GM21717 (cell line): ENCODE data around the gene PCDHGA7.
"Not testable (repeated sequence)": the region's sequence is repeated elsewhere in the genome, so short reads cannot be mapped to it uniquely, and the experiment has no call there.

Experiments used
- ATAC-seq: cut with Tn5 transposase; IDR thresholded peaks from one replicate; pipeline ENCODE4 v1.9.1; 2021; ENCODE audit warnings: mild to moderate bottlenecking, moderate library complexity; ENCODE audit not compliant: unreplicated experiment

Gene PCDHGA7

DNA sequence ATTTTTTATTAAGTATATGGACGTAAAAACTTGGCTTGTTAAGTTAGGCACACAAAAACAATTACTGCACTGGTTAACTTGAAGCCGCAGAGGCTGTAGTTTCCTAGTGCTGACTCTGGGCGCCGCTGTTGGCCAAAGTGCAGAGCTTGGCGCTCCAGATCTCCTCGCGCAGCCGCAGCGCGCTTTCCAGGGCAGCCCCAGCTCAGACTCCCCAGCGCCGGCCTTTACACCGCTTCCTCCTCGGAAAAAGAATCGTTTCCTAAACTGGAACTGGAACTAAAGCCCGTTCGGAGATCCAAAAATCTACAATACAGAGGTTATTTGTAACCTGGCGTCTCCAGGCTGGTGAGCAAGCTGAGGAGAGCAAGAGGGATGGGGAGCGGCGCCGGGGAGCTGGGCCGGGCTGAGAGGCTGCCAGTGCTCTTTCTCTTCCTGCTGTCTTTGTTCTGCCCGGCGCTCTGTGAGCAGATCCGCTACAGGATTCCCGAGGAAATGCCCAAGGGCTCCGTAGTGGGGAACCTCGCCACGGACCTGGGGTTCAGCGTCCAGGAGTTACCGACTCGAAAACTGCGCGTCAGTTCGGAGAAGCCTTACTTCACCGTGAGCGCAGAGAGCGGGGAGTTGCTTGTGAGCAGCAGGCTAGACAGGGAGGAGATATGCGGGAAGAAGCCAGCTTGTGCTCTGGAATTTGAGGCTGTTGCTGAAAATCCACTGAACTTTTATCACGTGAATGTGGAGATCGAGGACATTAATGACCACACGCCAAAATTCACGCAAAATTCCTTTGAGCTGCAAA lies 15.4 kb downstream of the PCDHGA7 start, which contains the start of gene PCDHGB5:
Gene PCDHGB5 (plus strand): TSS at position 192 of the 796 bp plus-strand sequence. CDS start 181 bp downstream, at position 373.
- peak; percentile 96 for ATAC-seq

DNA sequence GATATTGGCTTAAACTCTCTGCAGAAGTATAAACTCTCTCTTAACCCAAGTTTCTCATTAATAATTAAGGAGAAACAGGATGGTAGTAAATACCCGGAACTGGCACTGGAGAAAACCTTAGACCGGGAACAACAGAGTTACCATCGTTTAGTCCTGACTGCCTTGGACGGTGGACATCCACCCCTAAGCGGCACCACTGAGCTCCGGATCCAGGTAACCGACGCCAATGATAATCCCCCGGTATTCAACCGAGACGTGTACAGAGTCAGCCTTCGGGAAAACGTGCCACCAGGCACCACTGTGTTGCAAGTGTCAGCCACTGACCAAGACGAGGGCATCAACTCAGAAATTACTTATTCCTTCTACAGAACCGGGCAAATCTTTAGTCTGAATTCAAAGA lies 16.1 kb downstream of the PCDHGA7 start:
- ATAC-seq, result no peak

DNA sequence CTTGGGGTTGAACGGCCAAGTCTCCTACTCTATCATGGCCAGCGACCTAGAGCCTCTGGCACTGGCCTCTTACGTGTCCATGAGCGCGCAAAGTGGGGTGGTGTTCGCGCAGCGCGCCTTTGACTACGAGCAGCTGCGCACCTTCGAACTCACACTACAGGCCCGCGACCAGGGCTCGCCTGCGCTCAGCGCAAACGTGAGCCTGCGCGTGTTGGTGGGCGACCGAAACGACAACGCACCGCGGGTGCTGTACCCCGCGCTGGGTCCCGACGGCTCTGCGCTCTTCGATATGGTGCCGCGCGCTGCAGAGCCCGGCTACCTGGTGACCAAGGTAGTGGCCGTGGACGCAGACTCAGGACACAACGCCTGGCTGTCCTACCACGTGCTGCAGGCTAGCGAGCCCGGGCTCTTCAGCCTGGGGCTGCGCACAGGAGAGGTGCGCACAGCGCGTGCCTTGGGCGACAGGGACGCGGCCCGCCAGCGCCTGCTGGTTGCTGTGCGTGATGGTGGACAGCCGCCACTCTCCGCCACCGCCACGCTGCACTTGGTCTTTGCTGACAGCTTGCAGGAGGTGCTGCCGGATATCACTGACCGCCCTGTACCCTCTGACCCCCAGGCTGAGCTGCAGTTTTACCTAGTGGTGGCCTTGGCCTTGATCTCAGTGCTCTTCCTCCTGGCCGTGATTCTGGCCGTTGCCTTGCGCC lies 17.2 kb downstream of the PCDHGA7 start:
- no peak for ATAC-seq

DNA sequence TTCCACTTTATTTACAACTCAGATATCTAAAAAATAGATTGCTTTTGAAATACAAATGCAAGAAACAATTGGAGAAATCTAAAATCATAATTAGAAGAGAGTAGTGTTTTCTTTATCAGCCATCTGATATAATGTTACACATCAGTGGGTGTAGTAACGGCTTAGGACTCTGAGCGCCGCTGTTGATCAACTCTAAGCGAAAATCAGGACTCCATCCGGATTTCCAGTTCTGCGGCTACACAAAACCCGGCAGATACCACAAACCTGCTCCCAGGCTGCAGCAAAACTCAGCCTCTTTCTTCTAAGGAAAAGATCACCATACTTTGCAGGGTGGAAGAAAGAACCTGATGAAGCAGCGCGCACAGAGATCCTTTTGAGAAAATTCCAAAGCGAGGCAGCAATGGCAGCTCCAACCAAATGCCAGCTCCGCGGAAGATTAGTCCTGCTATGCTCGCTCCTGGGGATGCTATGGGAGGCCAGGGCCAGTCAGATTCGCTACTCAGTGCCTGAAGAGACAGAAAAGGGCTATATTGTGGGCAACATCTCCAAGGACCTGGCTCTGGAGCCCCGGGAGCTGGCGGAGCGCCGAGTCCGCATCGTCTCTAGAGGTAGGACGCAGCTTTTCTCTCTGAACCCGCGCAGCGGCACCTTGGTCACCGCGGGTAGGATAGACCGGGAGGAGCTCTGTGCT lies 20.2 kb downstream of the PCDHGA7 start, which contains the start of gene PCDHGA9:
Gene PCDHGA9 (plus strand): TSS at position 226 of the 691 bp plus-strand sequence. CDS start 175 bp downstream, at position 401.
- no peak for ATAC-seq

DNA sequence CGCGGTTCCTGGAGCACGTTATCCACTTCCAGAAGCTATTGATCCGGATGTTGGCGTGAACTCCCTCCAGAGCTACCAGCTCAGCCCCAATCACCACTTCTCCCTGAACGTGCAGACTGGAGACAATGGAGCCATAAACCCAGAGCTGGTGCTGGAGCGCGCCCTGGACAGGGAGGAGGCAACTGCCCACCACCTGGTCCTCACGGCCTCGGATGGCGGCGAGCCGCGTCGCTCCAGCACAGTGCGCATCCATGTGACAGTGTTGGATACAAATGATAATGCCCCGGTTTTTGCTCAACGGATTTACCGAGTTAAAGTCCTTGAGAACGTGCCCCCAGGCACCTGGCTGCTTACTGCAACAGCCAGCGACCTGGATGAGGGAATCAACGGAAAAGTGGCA lies 20.8 kb downstream of the PCDHGA7 start:
- ATAC-seq, result no peak

DNA sequence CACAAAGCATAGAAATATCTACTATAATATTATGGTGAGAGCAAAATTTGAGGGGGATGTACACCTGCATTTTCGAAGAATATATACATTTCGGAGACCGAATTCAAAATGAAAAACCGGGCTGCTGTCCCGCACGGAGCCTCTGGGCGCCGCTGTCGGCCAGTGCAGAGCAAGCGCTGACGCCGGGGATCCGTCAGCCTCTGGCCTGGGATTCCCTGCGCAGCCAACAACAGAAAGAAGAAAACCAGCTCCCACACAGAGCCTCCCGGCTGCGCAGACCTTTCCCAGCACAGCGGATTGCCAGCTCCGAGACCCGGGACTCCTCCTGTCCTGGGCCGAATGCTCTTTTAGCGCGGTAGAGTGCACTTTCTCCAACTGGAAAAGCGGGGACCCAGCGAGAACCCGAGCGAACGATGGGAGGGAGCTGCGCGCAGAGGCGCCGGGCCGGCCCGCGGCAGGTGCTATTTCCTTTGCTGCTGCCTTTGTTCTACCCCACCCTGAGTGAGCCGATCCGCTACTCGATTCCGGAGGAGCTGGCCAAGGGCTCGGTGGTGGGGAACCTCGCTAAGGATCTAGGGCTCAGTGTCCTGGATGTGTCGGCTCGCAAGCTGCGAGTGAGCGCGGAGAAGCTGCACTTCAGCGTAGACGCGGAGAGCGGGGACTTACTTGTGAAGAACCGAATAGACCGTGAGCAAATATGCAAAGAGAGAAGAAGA lies 25.4 kb downstream of the PCDHGA7 start, which contains the start of gene PCDHGB6:
Gene PCDHGB6 (plus strand): TSS at position 232 of the 716 bp plus-strand sequence. CDS start 182 bp downstream, at position 414.
- ATAC-seq, result not testable (repeated sequence)

DNA sequence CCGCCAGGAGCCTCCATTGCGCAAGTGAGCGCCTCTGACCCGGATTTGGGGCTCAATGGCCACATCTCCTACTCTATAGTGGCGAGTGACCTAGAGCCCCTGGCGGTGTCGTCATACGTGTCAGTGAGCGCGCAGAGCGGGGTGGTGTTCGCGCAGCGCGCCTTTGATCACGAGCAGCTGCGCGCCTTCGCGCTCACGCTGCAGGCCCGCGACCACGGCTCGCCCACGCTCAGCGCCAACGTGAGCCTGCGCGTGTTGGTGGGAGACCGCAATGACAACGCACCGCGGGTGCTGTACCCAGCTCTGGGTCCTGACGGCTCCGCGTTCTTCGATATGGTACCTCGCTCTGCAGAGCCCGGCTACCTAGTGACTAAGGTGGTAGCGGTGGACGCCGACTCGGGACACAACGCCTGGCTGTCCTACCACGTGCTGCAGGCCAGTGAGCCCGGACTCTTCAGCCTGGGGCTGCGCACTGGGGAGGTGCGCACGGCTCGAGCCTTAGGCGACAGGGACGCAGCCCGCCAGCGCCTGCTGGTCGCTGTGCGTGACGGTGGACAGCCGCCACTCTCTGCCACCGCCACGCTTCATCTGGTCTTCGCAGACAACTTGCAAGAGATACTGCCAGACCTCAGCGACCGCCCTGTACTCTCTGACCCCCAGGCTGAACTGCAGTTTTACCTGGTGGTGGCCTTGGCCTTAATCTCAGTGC lies 27.2 kb downstream of the PCDHGA7 start:
- ATAC-seq, result no peak

DNA sequence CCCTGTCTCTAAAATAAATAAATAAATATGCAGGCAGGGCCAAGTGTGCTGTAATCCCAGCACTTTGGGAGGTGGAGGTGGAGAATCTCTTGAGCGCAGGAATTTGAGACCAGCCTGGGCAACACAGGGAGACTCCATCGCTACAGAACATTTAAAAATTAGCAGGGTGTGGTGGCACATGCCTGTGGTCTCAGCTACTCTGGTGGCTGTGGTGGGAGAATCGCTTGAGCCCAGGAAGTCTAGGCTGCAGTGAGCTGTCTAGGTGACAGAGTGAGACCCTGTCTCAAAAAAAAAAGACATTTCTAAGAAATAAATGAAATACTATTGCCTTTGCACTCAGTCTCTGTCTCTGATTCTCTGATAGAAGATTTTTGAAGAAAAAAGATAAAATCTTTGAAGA lies 29.0 kb downstream of the PCDHGA7 start:
- ATAC-seq, result no peak

DNA sequence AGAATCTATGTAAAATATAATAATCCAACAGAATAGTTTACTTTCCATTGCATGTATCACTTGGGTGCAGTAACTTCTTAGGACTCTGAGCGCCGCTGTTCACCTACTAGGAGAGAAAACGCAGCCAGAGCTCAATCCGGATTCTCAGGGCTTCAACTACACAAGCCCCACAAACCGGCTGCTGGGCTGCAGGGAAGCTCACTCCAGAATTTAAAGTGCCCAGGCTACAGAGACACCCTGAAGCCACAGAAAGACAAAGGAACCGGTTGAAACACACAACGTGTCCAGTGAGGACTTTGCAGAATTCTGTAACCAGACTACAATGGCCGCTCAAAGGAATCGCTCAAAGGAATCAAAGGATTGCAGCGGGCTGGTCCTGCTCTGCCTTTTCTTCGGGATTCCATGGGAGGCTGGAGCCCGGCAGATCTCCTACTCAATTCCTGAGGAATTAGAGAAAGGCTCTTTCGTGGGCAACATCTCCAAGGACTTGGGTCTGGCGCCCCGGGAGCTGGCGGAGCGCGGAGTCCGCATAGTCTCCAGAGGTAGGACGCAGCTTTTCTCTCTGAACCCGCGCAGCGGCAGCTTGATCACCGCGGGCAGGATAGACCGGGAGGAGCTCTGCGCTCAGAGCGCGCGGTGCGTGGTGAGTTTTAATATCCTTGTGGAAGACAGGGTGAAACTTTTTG lies 30.5 kb downstream of the PCDHGA7 start, which contains the start of gene PCDHGA10:
Gene PCDHGA10 (plus strand): TSS at position 134 of the 686 bp plus-strand sequence. CDS start 189 bp downstream, at position 323.
- ATAC-seq, result peak; percentile 62

DNA sequence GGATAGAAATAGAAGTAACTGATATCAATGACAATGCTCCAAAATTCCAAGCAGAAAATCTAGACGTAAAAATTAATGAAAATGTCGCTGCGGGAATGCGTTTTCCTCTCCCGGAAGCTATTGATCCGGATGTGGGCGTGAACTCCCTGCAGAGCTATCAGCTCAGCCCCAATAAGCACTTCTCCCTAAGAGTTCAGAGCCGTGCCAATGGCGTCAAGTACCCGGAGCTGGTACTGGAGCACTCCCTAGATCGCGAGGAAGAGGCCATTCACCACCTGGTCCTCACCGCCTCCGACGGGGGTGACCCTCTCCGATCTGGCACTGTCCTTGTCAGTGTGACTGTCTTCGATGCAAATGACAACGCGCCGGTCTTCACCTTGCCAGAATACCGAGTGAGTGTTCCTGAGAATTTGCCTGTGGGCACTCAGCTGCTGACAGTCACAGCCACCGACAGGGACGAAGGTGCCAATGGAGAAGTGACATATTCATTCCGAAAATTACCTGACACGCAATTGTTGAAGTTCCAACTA lies 31.1 kb downstream of the PCDHGA7 start:
- ATAC-seq, result no peak

DNA sequence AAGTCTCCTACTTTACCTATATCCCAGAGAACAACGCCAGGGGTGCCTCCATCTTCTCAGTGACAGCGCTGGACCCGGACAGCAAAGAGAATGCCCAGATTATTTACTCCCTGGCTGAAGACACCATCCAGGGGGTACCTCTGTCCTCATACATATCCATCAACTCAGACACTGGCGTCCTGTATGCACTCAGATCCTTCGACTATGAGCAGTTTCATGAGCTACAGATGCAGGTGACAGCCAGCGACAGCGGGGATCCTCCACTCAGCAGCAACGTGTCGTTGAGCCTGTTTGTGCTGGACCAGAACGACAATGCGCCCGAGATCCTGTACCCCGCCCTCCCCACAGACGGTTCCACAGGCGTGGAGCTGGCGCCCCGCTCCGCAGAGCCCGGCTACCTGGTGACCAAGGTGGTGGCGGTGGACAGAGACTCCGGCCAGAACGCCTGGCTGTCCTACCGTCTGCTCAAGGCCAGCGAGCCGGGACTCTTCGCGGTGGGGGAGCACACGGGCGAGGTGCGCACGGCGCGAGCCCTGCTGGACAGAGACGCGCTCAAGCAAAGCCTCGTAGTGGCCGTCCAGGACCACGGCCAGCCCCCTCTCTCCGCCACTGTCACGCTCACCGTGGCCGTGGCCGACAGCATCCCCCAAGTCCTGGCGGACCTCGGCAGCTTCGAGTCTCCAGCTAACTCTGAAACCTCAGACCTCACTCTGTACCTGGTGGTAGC lies 32.2 kb downstream of the PCDHGA7 start:
- not testable (repeated sequence) for ATAC-seq

DNA sequence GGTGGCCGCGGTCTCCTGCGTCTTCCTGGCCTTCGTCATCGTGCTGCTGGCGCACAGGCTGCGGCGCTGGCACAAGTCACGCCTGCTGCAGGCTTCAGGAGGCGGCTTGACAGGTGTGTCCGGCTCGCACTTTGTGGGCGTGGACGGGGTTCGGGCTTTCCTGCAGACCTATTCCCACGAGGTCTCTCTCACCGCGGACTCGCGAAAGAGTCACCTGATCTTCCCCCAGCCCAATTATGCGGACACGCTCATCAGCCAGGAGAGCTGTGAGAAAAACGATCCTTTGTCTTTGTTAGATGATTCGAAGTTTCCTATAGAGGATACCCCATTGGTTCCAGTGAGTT lies 32.7 kb downstream of the PCDHGA7 start:
- ATAC-seq, result not testable (repeated sequence)

DNA sequence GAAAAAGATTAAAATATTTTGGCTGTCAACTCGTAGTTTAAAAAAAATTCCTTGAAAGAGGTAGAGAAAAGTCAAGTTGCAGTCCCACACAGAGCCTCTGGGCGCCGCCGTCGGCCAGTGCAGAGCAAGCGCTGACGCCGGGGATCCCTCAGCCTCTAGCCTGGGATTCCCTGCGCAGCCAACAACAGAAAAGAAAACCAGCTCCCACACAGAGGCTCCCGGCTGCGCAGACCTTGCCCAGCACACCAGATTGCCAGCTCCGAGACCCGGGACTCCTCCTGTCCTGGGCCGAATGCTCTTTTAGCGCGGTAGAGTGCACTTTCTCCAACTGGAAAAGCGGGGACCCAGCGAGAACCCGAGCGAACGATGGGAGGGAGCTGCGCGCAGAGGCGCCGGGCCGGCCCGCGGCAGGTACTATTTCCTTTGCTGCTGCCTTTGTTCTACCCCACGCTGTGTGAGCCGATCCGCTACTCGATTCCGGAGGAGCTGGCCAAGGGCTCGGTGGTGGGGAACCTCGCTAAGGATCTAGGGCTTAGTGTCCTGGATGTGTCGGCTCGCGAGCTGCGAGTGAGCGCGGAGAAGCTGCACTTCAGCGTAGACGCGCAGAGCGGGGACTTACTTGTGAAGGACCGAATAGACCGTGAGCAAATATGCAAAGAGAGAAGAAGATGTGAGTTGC lies 35.1 kb downstream of the PCDHGA7 start, which contains the start of gene PCDHGB7:
Gene PCDHGB7 (plus strand): TSS at position 184 of the 679 bp plus-strand sequence. CDS start 183 bp downstream, at position 367.
- peak; percentile 70 for ATAC-seq

DNA sequence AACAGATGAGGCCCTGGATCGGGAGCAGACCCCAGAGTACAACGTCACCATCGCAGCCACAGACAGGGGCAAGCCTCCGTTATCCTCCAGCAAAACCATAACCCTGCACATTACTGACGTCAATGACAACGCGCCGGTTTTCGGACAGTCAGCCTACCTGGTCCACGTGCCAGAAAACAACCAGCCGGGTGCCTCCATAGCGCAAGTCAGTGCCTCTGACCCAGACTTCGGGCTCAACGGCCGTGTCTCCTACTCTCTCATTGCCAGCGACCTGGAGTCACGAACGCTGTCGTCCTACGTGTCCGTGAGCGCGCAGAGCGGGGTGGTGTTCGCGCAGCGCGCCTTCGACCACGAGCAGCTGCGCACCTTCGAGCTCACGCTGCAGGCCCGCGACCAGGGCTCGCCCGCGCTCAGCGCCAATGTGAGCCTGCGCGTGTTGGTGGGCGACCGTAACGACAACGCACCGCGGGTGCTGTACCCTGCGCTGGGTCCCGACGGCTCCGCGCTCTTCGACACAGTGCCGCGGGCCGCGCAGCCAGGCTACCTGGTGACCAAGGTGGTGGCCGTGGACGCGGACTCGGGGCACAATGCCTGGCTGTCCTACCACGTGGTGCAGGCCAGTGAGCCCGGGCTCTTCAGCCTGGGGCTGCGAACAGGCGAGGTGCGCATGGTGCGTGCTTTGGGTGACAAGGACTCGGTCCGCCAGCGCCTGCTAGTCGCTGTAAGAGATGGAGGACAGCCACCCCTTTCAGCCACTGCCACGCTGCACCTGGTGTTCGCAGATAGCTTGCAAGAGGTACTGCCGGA lies 36.7 kb downstream of the PCDHGA7 start:
- ATAC-seq, result no peak

DNA sequence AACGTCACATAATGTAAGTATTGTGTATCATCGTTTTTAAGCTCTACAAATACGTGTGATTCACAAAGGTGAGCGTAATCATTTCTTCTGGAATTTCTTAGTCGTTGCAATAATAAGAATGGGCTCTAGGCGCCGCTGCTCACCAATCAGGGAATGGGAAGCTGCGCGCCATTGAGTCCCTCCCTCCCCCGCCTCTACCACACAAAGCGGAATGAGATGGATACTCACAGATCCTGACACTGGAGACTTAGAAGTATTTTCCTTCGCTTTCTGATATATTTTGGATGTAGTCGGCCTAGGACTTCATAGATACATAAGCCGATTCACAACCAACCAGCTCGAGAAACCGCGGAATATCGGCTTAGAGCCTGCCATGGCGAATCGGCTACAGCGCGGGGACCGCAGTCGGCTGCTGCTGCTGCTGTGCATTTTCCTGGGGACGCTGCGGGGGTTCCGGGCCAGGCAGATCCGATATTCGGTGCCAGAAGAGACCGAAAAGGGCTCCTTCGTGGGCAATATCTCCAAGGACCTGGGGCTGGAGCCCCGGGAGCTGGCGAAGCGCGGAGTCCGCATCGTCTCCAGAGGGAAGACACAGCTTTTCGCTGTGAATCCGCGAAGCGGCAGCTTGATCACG lies 38.4 kb downstream of the PCDHGA7 start, which contains the start of gene PCDHGA11:
Gene PCDHGA11 (plus strand): TSS at position 197 of the 634 bp plus-strand sequence. CDS start 177 bp downstream, at position 374.
- ATAC-seq, result peak; percentile 76

DNA sequence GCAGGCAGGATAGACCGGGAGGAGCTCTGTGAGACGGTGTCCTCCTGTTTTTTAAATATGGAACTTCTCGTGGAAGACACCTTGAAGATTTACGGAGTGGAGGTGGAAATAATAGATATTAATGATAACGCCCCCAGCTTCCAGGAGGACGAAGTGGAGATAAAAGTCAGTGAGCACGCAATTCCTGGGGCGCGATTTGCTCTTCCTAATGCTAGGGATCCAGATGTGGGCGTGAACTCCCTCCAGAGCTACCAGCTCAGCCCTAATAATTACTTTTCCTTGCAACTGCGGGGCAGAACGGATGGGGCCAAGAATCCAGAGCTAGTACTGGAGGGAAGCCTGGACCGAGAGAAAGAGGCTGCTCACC lies 38.9 kb downstream of the PCDHGA7 start:
- no peak for ATAC-seq
